GM23338 (cell line): ENCODE results near the gene TAS2R31. TPM values are rescaled to one million over a fixed set of nuclear protein-coding genes. Genes with fewer than 3 reads are reported as not detected.
"Not testable (repeated sequence)": the region's sequence is repeated elsewhere in the genome, so short reads cannot be mapped to it uniquely, and the experiment has no call there.

Experiments used
- ATAC-seq: fragments of 200-7000 bp; cut with Tn5 transposase; 3 replicates; pipeline ENCODE4 v1.9.1; 2020
- DNase-seq: peaks from one replicate; pipeline ENCODE4 v3.0.0-alpha.2; 2015; ENCODE audit warnings: low spot score
- H2AFZ ChIP-seq: fragments of 200-600 bp; sonication (generic); 2 replicates; pipeline ENCODE4 v1.8.0; 2016; ENCODE audit warnings: antibody characterized with exemption, mild to moderate bottlenecking, moderate library complexity
- H3F3A ChIP-seq: fragments of 200-600 bp; sonication (generic); replicated peaks from 2 replicates; pipeline ENCODE4 v1.8.0; 2017; ENCODE audit warnings: antibody characterized with exemption, mixed run types, low read depth
- H3K27ac ChIP-seq: fragments of 200-600 bp; sonication (generic); 2 replicates; pipeline ENCODE4 v1.6.1; 2016; ENCODE audit warnings: low read depth
- H3K27me3 ChIP-seq: fragments of 200-600 bp; sonication (generic); 2 replicates; pipeline ENCODE4 v1.8.0; 2016; ENCODE audit warnings: mild to moderate bottlenecking, mixed run types, moderate library complexity; ENCODE audit not compliant: insufficient read depth
- H3K36me3 ChIP-seq: fragments of 200-600 bp; sonication (generic); 2 replicates; pipeline ENCODE4 v1.8.0; 2016; ENCODE audit warnings: mild to moderate bottlenecking; ENCODE audit not compliant: insufficient read depth
- H3K4me1 ChIP-seq: fragments of 200-600 bp; sonication (generic); 2 replicates; pipeline ENCODE4 v1.8.0; 2016; ENCODE audit warnings: mild to moderate bottlenecking, moderate library complexity; ENCODE audit not compliant: insufficient read depth
- H3K4me2 ChIP-seq: fragments of 200-600 bp; sonication (generic); 2 replicates; pipeline ENCODE4 v1.7.1; 2017; ENCODE audit warnings: mixed run types
- H3K4me3 ChIP-seq: fragments of 200-600 bp; sonication (generic); 2 replicates; pipeline ENCODE4 v1.6.1; 2016; ENCODE audit warnings: mixed run types
- H3K79me2 ChIP-seq: fragments of 200-600 bp; sonication (generic); replicated peaks from 2 replicates; pipeline ENCODE4 v1.8.0; 2017; ENCODE audit warnings: mild to moderate bottlenecking; ENCODE audit not compliant: insufficient read depth
- H3K9me2 ChIP-seq: fragments of 200-600 bp; sonication (generic); 2 replicates; pipeline ENCODE4 v1.8.0; 2017; ENCODE audit not compliant: insufficient read depth
- H4K20me1 ChIP-seq: fragments of 200-600 bp; sonication (generic); replicated peaks from 2 replicates; pipeline ENCODE4 v1.8.0; 2017; ENCODE audit warnings: mild to moderate bottlenecking; ENCODE audit not compliant: insufficient read depth
- H3K27ac Mint-ChIP-seq: 2 replicates; pipeline ENCODE4 v1.8.0; 2020; ENCODE audit warnings: inconsistent platforms, mild to moderate bottlenecking, moderate library complexity, mixed read lengths
- H3K27me3 Mint-ChIP-seq: 3 replicates; pipeline ENCODE4 v1.8.0; 2022; ENCODE audit warnings: low read depth, mild to moderate bottlenecking, moderate library complexity, mixed read lengths, inconsistent platforms; ENCODE audit not compliant: insufficient read depth, poor library complexity
- H3K36me3 Mint-ChIP-seq: 3 replicates; pipeline ENCODE4 v1.8.0; 2021; ENCODE audit warnings: low read depth, mild to moderate bottlenecking, inconsistent platforms, moderate library complexity, mixed read lengths
- H3K4me1 Mint-ChIP-seq: 3 replicates; pipeline ENCODE4 v1.8.0; 2020; ENCODE audit warnings: mild to moderate bottlenecking, inconsistent platforms, mixed read lengths
- H3K4me3 Mint-ChIP-seq: 3 replicates; pipeline ENCODE4 v1.8.0; 2021; ENCODE audit warnings: moderate library complexity, mild to moderate bottlenecking, inconsistent platforms, mixed read lengths
- H3K9me3 Mint-ChIP-seq: 3 replicates; pipeline ENCODE4 v1.8.0; 2020; ENCODE audit warnings: moderate library complexity, mild to moderate bottlenecking, inconsistent platforms, mixed read lengths
- CREB1 ChIP-seq: fragments of 250-450 bp; sonication (Bioruptor Pico); IDR thresholded peaks from 2 replicates; pipeline ENCODE4 v1.5.0; 2020; ENCODE audit warnings: low read depth, mild to moderate bottlenecking, moderate library complexity
- ETS1 ChIP-seq: IDR thresholded peaks from 2 replicates; pipeline ENCODE4 v1.6.1; 2016; ENCODE audit warnings: antibody characterized with exemption
- JUNB ChIP-seq: IDR thresholded peaks from one replicate; pipeline ENCODE4 v1.6.1; 2016; ENCODE audit warnings: antibody characterized with exemption; ENCODE audit not compliant: unreplicated experiment
- STAT1 ChIP-seq: IDR thresholded peaks from one replicate; pipeline ENCODE4 v1.6.1; 2016; ENCODE audit warnings: antibody characterized with exemption; ENCODE audit not compliant: unreplicated experiment
- ZNF462 ChIP-seq: fragments of 250-450 bp; sonication (Bioruptor Pico); IDR thresholded peaks from 2 replicates; pipeline ENCODE4 v1.5.0; 2020; ENCODE audit warnings: mild to moderate bottlenecking, moderate library complexity
- polyA plus RNA-seq: library from polyadenylated mRNA; unstranded; fragments of >200 nt; fragmentation: Nextera tagmentation; extraction: Ambion mirVana; gene quantifications from 2 replicates; pipeline ENCODE4 v1.2.1, GENCODE V29; 2016
- total RNA-seq: library from RNA; depleted of rRNA; stranded (reverse); fragments of >200 nt; shearing (Covaris generic); gene quantifications from 2 replicates; pipeline ENCODE4 v1.2.3, GENCODE V29; 2014

Gene TAS2R31
- total and polyA plus RNA-seq, 2 experiments from 2014 or later, result 12.9 TPM; not detected in 1

GRCh38 chr12:11039171-11039570 lies 8.0 kb upstream of the TAS2R31 start (continued):
- TF ChIP-seq ZNF462 (CRISPR knock-in tag), result no peak
- TF ChIP-seq CREB1 (CRISPR knock-in tag), result no peak
- no peak for TF ChIP-seq JUNB
- TF ChIP-seq STAT1, result no peak

- H3K9me2 ChIP-seq, H4K20me1 ChIP-seq, H3K27ac ChIP-seq, H3K4me1 ChIP-seq, H3K4me1 Mint-ChIP-seq, H3K4me2 ChIP-seq, H3K4me3 ChIP-seq, H3F3A ChIP-seq, H3K27me3 Mint-ChIP-seq, H3K79me2 ChIP-seq, H3K27me3 ChIP-seq, ATAC-seq, H3K27ac Mint-ChIP-seq, H3K36me3 ChIP-seq, H3K4me3 Mint-ChIP-seq, H3K9me3 Mint-ChIP-seq, DNase-seq, H2AFZ ChIP-seq: not testable (repeated sequence)
- H3K36me3 Mint-ChIP-seq, result peaks cover 13% of the 10 kb centered on the region; the same call in 2 of the 3 replicates
Measured at GRCh38 chr12:11033959-11034358, 2.8 kb upstream of the TAS2R31 start.

- ATAC-seq (peak; percentile 99), DNase-seq (peak; percentile 82)
- no peak overlapping the region for H3K4me3 ChIP-seq
- Mint-ChIP-seq H3K4me1 (peaks cover 4% of the 10 kb centered on the region; the same call in 1 of the 3 replicates), H3K9me3 (peaks cover 5% of the 10 kb centered on the region), H3K27me3 (no peaks in the 10 kb centered on the region), H3K36me3 (peaks cover 10% of the 10 kb centered on the region; the same call in 2 of the 3 replicates), H3K4me3 (no peak overlapping the region), H3K27ac (no peak overlapping the region)
- H3K4me1 ChIP-seq, result no peaks in the 10 kb centered on the region
- no peaks in the 10 kb centered on the region for H3K79me2 ChIP-seq
- no peak overlapping the region for H3K4me2 ChIP-seq
- no peak overlapping the region for H2AFZ ChIP-seq
- H3K36me3 ChIP-seq, result no peaks in the 10 kb centered on the region
- H3K27me3 ChIP-seq, result no peaks in the 10 kb centered on the region
- H3F3A ChIP-seq, result no peaks in the 10 kb centered on the region
- no peak overlapping the region for H3K27ac ChIP-seq
- H4K20me1 ChIP-seq, result no peaks in the 10 kb centered on the region
- H3K9me2 ChIP-seq, result no peaks in the 10 kb centered on the region
- TF ChIP-seq ETS1, result no peak
Measured at GRCh38 chr12:11026118-11026517, 5.1 kb downstream of the TAS2R31 start.
